HFFc6 (cell line): Measurements from ENCODE around the gene MRAS. TPM values are rescaled to one million over a fixed set of nuclear protein-coding genes. Genes with fewer than 3 reads are reported as not detected.

ENCODE experiments used
- DNase-seq: peaks from one replicate; pipeline ENCODE4 v3.0.0-alpha.2; 2018
- H3K27ac Mint-ChIP-seq: 2 replicates; pipeline ENCODE4 v1.8.0; 2020; ENCODE audit warnings: mild to moderate bottlenecking, mixed read lengths
- H3K27me3 Mint-ChIP-seq: 2 replicates; pipeline ENCODE4 v1.8.0; 2021; ENCODE audit warnings: mild to moderate bottlenecking, moderate library complexity, mixed read lengths; ENCODE audit not compliant: insufficient read depth
- H3K36me3 Mint-ChIP-seq: 2 replicates; pipeline ENCODE4 v1.8.0; 2021; ENCODE audit warnings: low read depth, mixed read lengths
- H3K4me1 Mint-ChIP-seq: 2 replicates; pipeline ENCODE4 v1.8.0; 2020; ENCODE audit warnings: low read depth, mixed read lengths
- H3K4me3 Mint-ChIP-seq: 2 replicates; pipeline ENCODE4 v1.8.0; 2020; ENCODE audit warnings: mild to moderate bottlenecking, moderate library complexity, mixed read lengths
- H3K9me3 Mint-ChIP-seq: 2 replicates; pipeline ENCODE4 v1.8.0; 2020; ENCODE audit warnings: mild to moderate bottlenecking, mixed read lengths
- CTCF ChIP-seq: fragments of 200-600 bp; sonication (generic); IDR thresholded peaks from 2 replicates; pipeline ENCODE4 v1.5.0; 2021; ENCODE audit warnings: antibody characterized with exemption, mild to moderate bottlenecking
- total RNA-seq, 6 experiments: library from RNA; stranded (reverse); fragmentation: NEBNext Ultra II Directional; extraction: Animal tissue kit (Norgen Biotek cat#: 25700); gene quantifications; 2 replicates in 1 of 6; 3 replicates in 5 of 6; pipeline ENCODE4 v1.2.3, GENCODE V29; 2021

Gene MRAS
- total RNA-seq, 6 experiments from 2014 or later = 62.7 to 97.4 (median 76.1) TPM

- Mint-ChIP-seq H3K9me3 (no peaks in the 10 kb centered on the region), H3K36me3 (no peaks in the 10 kb centered on the region; the same call in 1 of the 2 replicates), H3K27me3 (no peaks in the 10 kb centered on the region), H3K27ac (no peak overlapping the region), H3K4me1 (peaks cover 30% of the 10 kb centered on the region), H3K4me3 (no peak overlapping the region)
- no peak for TF ChIP-seq CTCF
- no peak for DNase-seq
Measured at GRCh38 chr3:138394156-138394555, 45.8 kb downstream of the MRAS start.

- no peak for DNase-seq
- Mint-ChIP-seq H3K4me1 (peaks cover 25% of the 10 kb centered on the region), H3K4me3 (no peak overlapping the region), H3K36me3 (no peaks in the 10 kb centered on the region; the same call in 1 of the 2 replicates), H3K27ac (no peak overlapping the region), H3K9me3 (no peaks in the 10 kb centered on the region), H3K27me3 (no peaks in the 10 kb centered on the region)
- no peak for TF ChIP-seq CTCF
Measured at GRCh38 chr3:138394686-138395085, 46.3 kb downstream of the MRAS start.

GRCh38 chr3:138395865-138396751, 47.7 kb downstream of the MRAS start:
- no peaks in the 10 kb centered on the region for H3K27me3 Mint-ChIP-seq
- no peak for DNase-seq
- H3K4me3 Mint-ChIP-seq = no peak overlapping the region
- H3K27ac Mint-ChIP-seq = no peak overlapping the region
- H3K4me1 Mint-ChIP-seq = peaks cover 11% of the 10 kb centered on the region
- no peaks in the 10 kb centered on the region for H3K9me3 Mint-ChIP-seq
- H3K36me3 Mint-ChIP-seq = no peaks in the 10 kb centered on the region; the same call in 1 of the 2 replicates
- TF ChIP-seq CTCF = no peak

GRCh38 chr3:138396752-138397410, 48.5 kb downstream of the MRAS start:
- no peak for TF ChIP-seq CTCF
- Mint-ChIP-seq H3K4me3 (no peak overlapping the region), H3K9me3 (no peaks in the 10 kb centered on the region), H3K36me3 (no peaks in the 10 kb centered on the region; the same call in 1 of the 2 replicates), H3K4me1 (peaks cover 8% of the 10 kb centered on the region), H3K27me3 (no peaks in the 10 kb centered on the region), H3K27ac (no peak overlapping the region)
- DNase-seq = no peak

- no peak overlapping the region for H3K27ac Mint-ChIP-seq
- H3K4me1 Mint-ChIP-seq = no peaks in the 10 kb centered on the region
- TF ChIP-seq CTCF = peak; percentile 43; the same call in 1 of the 2 replicates
- no peaks in the 10 kb centered on the region; the same call in 1 of the 2 replicates for H3K36me3 Mint-ChIP-seq
- H3K4me3 Mint-ChIP-seq = no peak overlapping the region
- no peaks in the 10 kb centered on the region for H3K27me3 Mint-ChIP-seq
- no peaks in the 10 kb centered on the region for H3K9me3 Mint-ChIP-seq
- DNase-seq = no peak
Measured at GRCh38 chr3:138397983-138398382, 49.6 kb downstream of the MRAS start.
